Gastrocnemius medialis (tissue), 4 donors: ENCODE data around the gene LRTM1. TPM values are rescaled to one million over a fixed set of nuclear protein-coding genes. Genes with fewer than 3 reads are reported as not detected.

Experiments used
- ATAC-seq, 2 donors: fragments of 150-250 bp; one replicate each; pipeline ENCODE4 v1.9.1; 2016
- DNase-seq, 2 donors: peaks; one replicate each; pipeline ENCODE4 v3.0.0-alpha.2; 2019
- H3K27ac ChIP-seq, 4 donors: fragments of 200-600 bp; sonication (generic); 1 replicate in 1 of 4; 2 replicates in 3 of 4; pipeline ENCODE4 v1.5.1; 2016 to 2018; ENCODE audit warnings: mild to moderate bottlenecking in 2 of 4, moderate library complexity in 1 of 4
- H3K27me3 ChIP-seq, 3 donors: fragments of 200-600 bp; sonication (generic) in 2 of 3; 1 replicate in 1 of 3; 2 replicates in 2 of 3; pipeline versions ENCODE4 v1.5.1 to v1.6.0; 2016 to 2019; ENCODE audit warnings: mild to moderate bottlenecking in 1 of 3, moderate library complexity in 1 of 3
- H3K36me3 ChIP-seq, 2 donors: fragments of 200-600 bp; sonication (generic) in 1 of 2; one replicate each; pipeline ENCODE4 v1.5.1; 2017 to 2018
- H3K4me1 ChIP-seq, 2 donors: fragments of 200-600 bp; sonication (generic) in 1 of 2; one replicate each; pipeline ENCODE4 v1.5.1; 2016 to 2017; ENCODE audit warnings: mild to moderate bottlenecking in 2 of 2
- H3K4me3 ChIP-seq, 4 donors: fragments of 200-600 bp; sonication (generic) in 3 of 4; 1 replicate in 1 of 4; 2 replicates in 3 of 4; pipeline ENCODE4 v1.5.1; 2016 to 2019; ENCODE audit warnings: mild to moderate bottlenecking in 2 of 4
- H3K9me3 ChIP-seq, 3 donors: fragments of 200-600 bp; sonication (generic) in 2 of 3; 1 replicate in 1 of 3; 2 replicates in 2 of 3; pipeline ENCODE4 v1.5.1; 2016 to 2019
- CTCF ChIP-seq, 5 experiments: fragments of 450-650 bp in 3 of 5; fragments of 200-600 bp in 2 of 5; sonication (generic) in 2 of 5; IDR thresholded peaks in 4 of 5; conservative IDR thresholded peaks in 1 of 5; 1 replicate in 4 of 5; 2 replicates in 1 of 5; pipeline ENCODE4 v1.5.1; 2016 to 2019; ENCODE audit warnings: antibody characterized with exemption in 5 of 5, mild to moderate bottlenecking in 3 of 5, moderate library complexity in 3 of 5
- POLR2A ChIP-seq, 2 donors: fragments of 450-650 bp; IDR thresholded peaks; one replicate each; pipeline ENCODE4 v1.6.1; 2017; ENCODE audit warnings: antibody characterized with exemption in 2 of 2, mild to moderate bottlenecking in 2 of 2, moderate library complexity in 2 of 2
- in situ Hi-C, 4 donors: fragments of 200-750 bp; cut with MboI; loops; one replicate each; pipeline versions ENCODE4 v1.15.0 to v1.8.0; 2017; ENCODE audit warnings: low sequenced_read_pairs in 4 of 4
- intact Hi-C: fragments of 100-400 bp; cut with DNase I; formaldehyde crosslinking; loops from one replicate; pipeline ENCODE4 v1.15.1; 2023; ENCODE audit warnings: low total_unique reads
- total RNA-seq, 4 donors: library from RNA; depleted of rRNA; stranded (reverse); fragments of >200 nt; gene quantifications; one replicate each; pipeline versions ENCODE4 v1.1.0 to v1.2.3, GENCODE V29; 2016

LRTM1 gene
- total RNA-seq, 4 donors from 2014 or later = not detected

GRCh38 chr3:54964081-54964480, 36.2 kb upstream of the LRTM1 start:
- no peaks in the 10 kb centered on the region for H3K9me3 ChIP-seq
- H3K27ac ChIP-seq = no peak overlapping the region
- TF ChIP-seq CTCF (IDR thresholded peaks at IDR 0.05 in 4 of 5, conservative IDR thresholded peaks at IDR 0.05 in 1 of 5) = no peak
- no peak for TF ChIP-seq POLR2A (IDR thresholded peaks at IDR 0.05)
- ATAC-seq (no peak), DNase-seq (no peak)
- no peaks in the 10 kb centered on the region for H3K4me1 ChIP-seq
- no peaks in the 10 kb centered on the region for H3K27me3 ChIP-seq
- in situ Hi-C loops = loop anchor here in 1 of 4 donors (25.0 kb wide), 1 partner anchor 102 kb away; no protein-coding TSS in a partner anchor
- intact Hi-C loops = no loop called here
- H3K4me3 ChIP-seq = no peak overlapping the region
- H3K36me3 ChIP-seq = no peaks in the 10 kb centered on the region

- intact Hi-C loops (no loop called here), in situ Hi-C loops (loop anchor here in 1 of 4 donors (25.0 kb wide), 1 partner anchor 101 kb away; no protein-coding TSS in a partner anchor)
- ATAC-seq (no peak), DNase-seq (no peak)
- H3K9me3 ChIP-seq = no peaks in the 10 kb centered on the region
- no peaks in the 10 kb centered on the region for H3K27me3 ChIP-seq
- no peaks in the 10 kb centered on the region for H3K36me3 ChIP-seq
- TF ChIP-seq POLR2A (IDR thresholded peaks at IDR 0.05) (no peak), CTCF (IDR thresholded peaks at IDR 0.05 in 4 of 5, conservative IDR thresholded peaks at IDR 0.05 in 1 of 5) (no peak)
- H3K4me3 ChIP-seq = no peak overlapping the region
- no peak overlapping the region for H3K27ac ChIP-seq
- no peaks in the 10 kb centered on the region for H3K4me1 ChIP-seq
These were observed 35.8 kb upstream of the LRTM1 start for GRCh38 chr3:54963641-54964040.

GRCh38 chr3:54962200-54962599, 34.3 kb upstream of the LRTM1 start:
- H3K36me3 ChIP-seq = no peaks in the 10 kb centered on the region
- H3K4me3 ChIP-seq = no peak overlapping the region
- TF ChIP-seq POLR2A (IDR thresholded peaks at IDR 0.05) = no peak
- no peak for TF ChIP-seq CTCF (IDR thresholded peaks at IDR 0.05 in 4 of 5, conservative IDR thresholded peaks at IDR 0.05 in 1 of 5)
- no peak for ATAC-seq
- in situ Hi-C loops = loop anchor here in 1 of 4 donors (25.0 kb wide), 1 partner anchor 100 kb away; no protein-coding TSS in a partner anchor
- H3K9me3 ChIP-seq = no peaks in the 10 kb centered on the region
- H3K27ac ChIP-seq = no peak overlapping the region
- no peaks in the 10 kb centered on the region for H3K27me3 ChIP-seq
- H3K4me1 ChIP-seq = no peaks in the 10 kb centered on the region
- intact Hi-C loops = no loop called here
- DNase-seq = no peak

- H3K4me3 ChIP-seq = no peak overlapping the region
- in situ Hi-C loops = loop anchor here in 1 of 4 donors (25.0 kb wide), 1 partner anchor 98 kb away; no protein-coding TSS in a partner anchor
- no peaks in the 10 kb centered on the region for H3K4me1 ChIP-seq
- ATAC-seq (no peak), DNase-seq (no peak)
- H3K27ac ChIP-seq = no peak overlapping the region
- no peaks in the 10 kb centered on the region for H3K9me3 ChIP-seq
- no peaks in the 10 kb centered on the region for H3K27me3 ChIP-seq
- H3K36me3 ChIP-seq = no peaks in the 10 kb centered on the region
- intact Hi-C loops = no loop called here
- TF ChIP-seq POLR2A (IDR thresholded peaks at IDR 0.05) = no peak
- no peak for TF ChIP-seq CTCF (IDR thresholded peaks at IDR 0.05 in 4 of 5, conservative IDR thresholded peaks at IDR 0.05 in 1 of 5)
These were observed 32.8 kb upstream of the LRTM1 start for GRCh38 chr3:54960701-54961100.

- DNase-seq = no peak
- Histone ChIP-seq H3K4me3 (no peak overlapping the region), H3K27ac (no peak overlapping the region), H3K4me1 (no peaks in the 10 kb centered on the region), H3K27me3 (no peaks in the 10 kb centered on the region), H3K36me3 (no peaks in the 10 kb centered on the region), H3K9me3 (no peaks in the 10 kb centered on the region)
- in situ Hi-C loops (loop anchor here in 1 of 4 donors (25.0 kb wide), 1 partner anchor 98 kb away; no protein-coding TSS in a partner anchor), intact Hi-C loops (no loop called here)
- TF ChIP-seq POLR2A (IDR thresholded peaks at IDR 0.05) (no peak), CTCF (IDR thresholded peaks at IDR 0.05 in 4 of 5, conservative IDR thresholded peaks at IDR 0.05 in 1 of 5) (no peak)
- no peak for ATAC-seq
These were observed 32.2 kb upstream of the LRTM1 start for GRCh38 chr3:54960082-54960481.
